AG09319 (cell line): ENCODE data around the gene UBE2D3.

Experiments
- DNase-seq: peaks from one replicate; pipeline ENCODE4 v3.0.0-alpha.2; 2010; ENCODE audit warnings: low read depth; ENCODE audit errors: extremely low read depth
- CTCF ChIP-seq: IDR thresholded peaks from 2 replicates; pipeline ENCODE4 v1.5.1; 2011; ENCODE audit warnings: low read depth, mild to moderate bottlenecking, inconsistent platforms, low read length, moderate library complexity

The UBE2D3 gene

DNA sequence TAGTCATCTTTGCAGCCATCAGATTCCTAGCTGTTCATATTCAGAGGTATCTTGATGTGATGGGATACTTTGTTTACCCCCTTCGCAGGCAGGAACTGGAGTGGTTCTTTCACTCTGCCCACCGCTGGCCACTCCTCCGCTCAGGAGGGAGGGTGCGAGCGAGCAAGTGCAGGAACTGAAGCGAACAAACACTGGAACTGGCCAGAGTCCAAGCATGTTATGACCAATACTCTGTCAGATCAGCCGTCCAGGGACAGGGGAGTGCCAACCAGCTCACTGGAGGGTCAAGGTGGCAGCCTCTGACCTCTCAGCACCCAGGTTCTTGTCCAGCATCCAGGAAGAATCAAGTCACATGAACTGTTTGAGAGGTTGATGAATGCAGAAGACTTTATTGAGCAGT, 48.6 kb downstream of the UBE2D3 start:
- no peak for TF ChIP-seq CTCF
- DNase-seq: no peak

DNA sequence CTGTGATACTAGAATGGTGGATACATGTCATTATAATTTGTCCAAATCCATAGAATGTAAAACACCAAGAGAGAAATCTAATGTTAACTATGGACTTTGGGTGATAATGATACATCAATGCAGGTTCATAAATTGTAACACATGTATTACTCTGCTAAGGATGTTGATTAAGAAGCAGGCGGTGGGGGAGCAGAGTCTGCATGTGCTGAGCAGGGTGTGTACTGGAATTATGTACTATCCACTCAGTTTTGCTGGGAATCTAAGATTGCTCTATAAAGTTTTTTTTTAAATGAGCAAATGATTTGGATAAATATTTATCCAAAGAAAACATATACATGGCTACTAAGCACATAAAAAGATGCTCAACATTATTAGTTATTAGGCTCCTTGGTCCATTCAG, 51.5 kb downstream of the UBE2D3 start:
- no peak for DNase-seq
- TF ChIP-seq CTCF: no peak

DNA sequence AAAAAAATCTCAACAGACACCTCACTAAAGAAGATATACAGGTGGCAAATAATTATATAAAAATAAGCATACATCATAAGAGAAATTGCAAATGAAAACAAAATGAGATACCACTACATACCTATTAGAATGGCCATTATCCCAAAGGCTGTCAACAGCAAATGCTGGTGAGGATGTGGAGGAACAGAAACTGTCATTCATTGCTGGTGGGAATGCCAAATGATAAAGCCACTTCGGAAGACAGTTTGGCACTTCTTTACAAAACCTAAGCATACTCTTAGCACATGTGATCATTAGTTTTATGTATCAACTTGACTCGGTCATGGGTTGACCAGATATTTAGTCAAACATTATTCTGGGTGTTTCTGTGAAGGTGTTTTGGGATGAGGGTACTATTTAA, 53.1 kb downstream of the UBE2D3 start:
- no peak for DNase-seq
- no peak for TF ChIP-seq CTCF

- DNase-seq: no peak
- no peak for TF ChIP-seq CTCF
These were observed 54.5 kb downstream of the UBE2D3 start for GRCh38 chr4:102772738-102773340.

DNA sequence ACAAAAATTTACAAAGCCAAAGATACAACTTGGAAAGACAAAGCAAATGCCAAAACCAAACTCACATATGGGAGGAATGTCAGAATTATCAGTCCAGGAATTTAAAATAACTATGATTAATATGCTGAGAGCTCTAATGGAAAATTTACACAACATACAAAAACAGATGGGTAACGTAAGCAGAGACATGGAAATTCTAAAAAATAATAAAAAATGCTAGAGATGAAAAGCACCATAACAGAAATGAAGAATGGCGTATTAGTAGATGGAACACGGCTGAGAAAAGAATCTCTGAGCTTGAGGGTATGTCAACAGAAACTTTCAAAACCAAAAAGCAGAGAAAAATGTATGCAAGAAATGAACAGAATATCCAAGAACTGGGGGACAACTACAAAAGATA, 62.5 kb downstream of the UBE2D3 start:
- DNase-seq: no peak
- TF ChIP-seq CTCF: no peak

DNA sequence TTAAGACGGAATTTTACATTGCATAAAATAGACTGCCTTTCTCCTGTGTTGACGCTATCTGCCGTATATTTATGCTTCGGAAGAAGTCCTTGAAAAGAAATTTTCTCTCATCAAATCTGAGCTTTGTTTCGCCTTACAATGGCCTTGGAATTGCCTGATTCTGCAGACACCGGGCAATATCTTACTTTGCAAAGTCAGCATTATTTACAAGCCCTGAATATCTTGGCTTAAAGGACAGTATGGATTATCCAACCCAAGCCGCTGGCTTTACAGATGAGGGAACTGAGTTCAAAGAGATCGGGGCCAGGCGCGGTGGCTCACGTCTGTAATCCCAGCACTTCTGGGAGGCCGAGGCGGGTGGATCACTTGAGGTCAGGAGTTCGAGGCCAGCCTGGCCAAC, 65.4 kb downstream of the UBE2D3 start:
- no peak for TF ChIP-seq CTCF
- DNase-seq: no peak

DNA sequence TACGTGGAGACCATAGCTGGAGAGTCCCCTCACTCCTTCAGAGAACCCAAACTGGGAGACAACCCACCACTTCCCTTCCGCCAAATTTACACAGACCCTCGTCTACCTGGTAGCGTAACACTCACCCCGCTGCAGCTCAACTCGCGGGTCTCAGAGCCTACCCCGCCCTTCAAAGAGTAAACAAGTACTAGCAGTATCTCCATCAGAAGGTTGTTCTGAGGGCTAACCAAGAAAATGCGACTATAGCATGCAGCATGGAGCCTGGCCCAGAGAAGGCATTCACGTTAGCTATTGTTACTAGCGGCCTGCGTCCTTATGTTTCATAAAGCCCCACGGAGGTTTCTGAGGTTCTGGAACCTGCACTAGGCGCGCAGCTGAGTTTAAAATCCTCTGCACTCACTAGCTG, 66.1 kb downstream of the UBE2D3 start:
- TF ChIP-seq CTCF: no peak

More for the DNA sequence above, 66.1 kb downstream of the UBE2D3 start:
- DNase-seq: no peak
